ENCODE measurements around the gene COL4A2.

The COL4A2 gene

DNA sequence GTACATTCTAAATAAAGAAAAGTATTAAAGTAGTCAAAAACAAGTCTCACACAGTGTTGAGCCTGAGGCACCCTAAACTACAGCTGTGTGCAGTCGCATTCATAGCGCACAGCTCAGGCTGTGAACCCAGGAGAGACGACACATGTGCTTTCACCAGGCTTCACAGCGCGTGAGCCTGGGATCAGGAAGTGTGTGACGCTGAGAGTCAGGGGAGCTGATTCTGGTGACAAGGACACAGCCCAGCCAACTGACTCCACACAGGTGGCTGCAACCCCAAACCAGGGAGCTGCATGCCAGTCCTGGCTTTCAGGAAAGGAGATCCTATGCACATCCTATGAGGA, 41.8 kb upstream of the COL4A2 start:
- Histone ChIP-seq H3K4me3 (ENCODE audit: low read depth in 1 of 2, low read length in 2 of 2) (no peak overlapping the region), H3K27me3 (ENCODE audit: control insufficient read depth in 1 of 2, insufficient read depth in 2 of 2, low read length in 2 of 2) (no peaks in the 10 kb centered on the region), H3K36me3 (ENCODE audit: insufficient read depth, low read length) (no peaks in the 10 kb centered on the region), H3K27ac (ENCODE audit: low read depth, low read length) (peak overlapping the region; percentile 83), H3K4me1 (ENCODE audit: insufficient read depth, low read length) (peaks cover 86% of the 10 kb centered on the region), H3K9ac (ENCODE audit: low read length) (no peak overlapping the region), H3K9me3 (ENCODE audit: low read length) (no peaks in the 10 kb centered on the region)

DNA sequence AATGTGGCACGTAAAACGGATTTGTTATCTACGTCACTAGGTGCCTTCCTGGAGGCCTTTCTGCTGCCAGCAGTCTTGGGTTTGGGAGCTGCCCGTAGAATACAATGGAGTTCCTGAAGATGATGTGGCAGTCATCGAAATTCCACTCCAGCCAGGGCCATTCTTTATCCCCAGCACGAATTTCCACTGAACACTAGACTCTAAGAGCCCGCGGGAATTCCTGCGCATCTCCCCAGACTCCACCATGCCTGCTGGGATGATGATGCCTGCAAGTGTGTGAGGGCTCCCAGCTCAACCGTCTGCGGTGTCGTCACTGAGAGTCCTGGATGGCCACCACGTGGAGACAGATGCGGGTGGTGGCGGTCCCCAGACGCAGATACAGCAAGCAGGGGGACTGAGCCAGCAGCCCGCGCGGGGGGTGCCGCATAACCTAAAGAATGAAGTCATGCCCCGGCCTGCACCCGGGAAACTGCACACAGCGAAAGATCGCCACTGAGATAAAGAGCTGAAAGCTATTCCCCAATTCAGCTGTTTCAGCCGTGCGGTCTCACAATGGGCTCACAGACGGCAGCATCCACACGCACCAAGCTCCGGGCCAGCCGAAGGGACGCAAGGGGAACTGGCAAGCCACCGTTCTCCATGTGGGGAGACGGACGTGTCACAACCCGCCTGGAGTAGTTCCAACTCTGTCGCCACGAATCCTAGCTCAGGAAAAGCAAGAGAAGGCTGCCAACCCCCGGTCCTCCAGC, 41.2 kb upstream of the COL4A2 start:
- no peak overlapping the region for H3K9ac ChIP-seq (ENCODE audit: low read length)

DNA sequence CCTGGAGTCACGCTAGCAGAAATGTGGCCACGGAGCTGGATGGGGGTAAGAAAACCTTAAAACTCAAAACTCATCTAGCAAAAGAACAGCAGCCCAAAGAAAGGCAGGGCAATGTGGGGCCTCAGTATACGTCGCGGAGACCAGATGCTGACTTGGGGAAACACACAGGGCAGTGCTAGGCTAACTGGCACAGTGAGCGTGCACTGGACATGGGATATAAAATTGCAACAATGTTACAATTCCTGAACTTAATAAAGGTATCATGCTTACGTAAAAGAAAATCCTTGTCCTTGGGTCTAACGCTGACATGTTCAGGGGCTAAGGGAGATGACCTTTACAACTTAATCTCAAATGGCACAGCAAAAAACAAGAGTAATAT, 40.7 kb upstream of the COL4A2 start:
- Histone ChIP-seq H3K36me3 (ENCODE audit: insufficient read depth, low read length) (no peaks in the 10 kb centered on the region), H3K9me3 (ENCODE audit: low read length) (no peaks in the 10 kb centered on the region), H3K9ac (ENCODE audit: low read length) (no peak overlapping the region), H3K4me3 (ENCODE audit: low read depth in 1 of 2, low read length in 2 of 2) (no peak overlapping the region), H3K27me3 (ENCODE audit: control insufficient read depth in 1 of 2, insufficient read depth in 2 of 2, low read length in 2 of 2) (no peaks in the 10 kb centered on the region), H3K27ac (ENCODE audit: low read depth, low read length) (no peak overlapping the region), H3K4me1 (ENCODE audit: insufficient read depth, low read length) (peaks cover 89% of the 10 kb centered on the region)

More for the DNA sequence above, 41.2 kb upstream of the COL4A2 start:
- Histone ChIP-seq H3K36me3 (ENCODE audit: insufficient read depth, low read length) (no peaks in the 10 kb centered on the region), H3K4me1 (ENCODE audit: insufficient read depth, low read length) (peaks cover 89% of the 10 kb centered on the region), H3K27me3 (ENCODE audit: control insufficient read depth in 1 of 2, insufficient read depth in 2 of 2, low read length in 2 of 2) (no peaks in the 10 kb centered on the region), H3K27ac (ENCODE audit: low read depth, low read length) (peak overlapping the region; percentile 83), H3K4me3 (ENCODE audit: low read depth in 1 of 2, low read length in 2 of 2) (no peak overlapping the region), H3K9me3 (ENCODE audit: low read length) (no peaks in the 10 kb centered on the region)

DNA sequence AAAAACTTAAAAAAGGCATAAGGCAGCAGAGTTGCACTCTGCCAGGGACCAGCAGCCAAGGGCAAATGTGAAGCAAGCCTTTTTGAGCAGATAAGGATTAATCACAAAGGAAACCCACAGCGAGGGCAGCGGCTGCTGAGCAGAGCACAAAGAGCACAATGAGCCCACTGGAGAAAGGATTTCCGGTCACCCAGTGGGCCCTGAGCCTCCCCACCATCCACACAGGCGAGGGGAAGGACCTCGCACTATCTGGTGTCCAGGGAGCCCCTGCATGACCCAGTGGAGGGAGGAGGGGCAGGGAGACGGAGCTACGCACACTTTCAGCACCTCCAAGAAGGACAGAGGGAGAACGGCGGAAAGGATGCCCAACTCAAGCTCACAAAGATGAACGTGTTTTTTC, 40.1 kb upstream of the COL4A2 start:
- Histone ChIP-seq H3K36me3 (ENCODE audit: insufficient read depth, low read length) (no peaks in the 10 kb centered on the region), H3K27me3 (ENCODE audit: control insufficient read depth in 1 of 2, insufficient read depth in 2 of 2, low read length in 2 of 2) (no peaks in the 10 kb centered on the region), H3K9me3 (ENCODE audit: low read length) (no peaks in the 10 kb centered on the region), H3K4me3 (ENCODE audit: low read depth in 1 of 2, low read length in 2 of 2) (no peak overlapping the region), H3K4me1 (ENCODE audit: insufficient read depth, low read length) (peaks cover 84% of the 10 kb centered on the region), H3K27ac (ENCODE audit: low read depth, low read length) (no peak overlapping the region), H3K9ac (ENCODE audit: low read length) (no peak overlapping the region)

DNA sequence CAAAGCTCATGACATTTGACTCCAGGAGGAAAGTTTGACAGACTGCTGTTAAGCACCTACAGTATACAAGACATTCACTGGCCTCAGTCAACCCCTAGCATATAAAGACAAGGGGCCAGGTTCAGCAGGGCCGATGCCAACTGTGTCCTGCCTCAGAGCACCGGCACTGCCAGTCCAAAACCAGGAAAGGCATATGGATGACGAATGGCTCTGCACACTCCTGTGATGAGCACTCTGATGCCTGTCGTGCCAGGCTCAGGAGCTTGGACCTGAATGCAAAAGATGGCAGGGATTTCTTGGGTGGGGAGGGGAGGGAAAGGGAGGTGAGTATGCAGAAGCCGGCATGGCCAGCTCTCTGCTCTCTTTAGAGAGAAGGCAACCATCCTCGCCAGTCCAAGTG, 39.0 kb upstream of the COL4A2 start:
- no peak overlapping the region for H3K9ac ChIP-seq (ENCODE audit: low read length)
- no peaks in the 10 kb centered on the region for H3K36me3 ChIP-seq (ENCODE audit: insufficient read depth, low read length)
- peaks cover 73% of the 10 kb centered on the region for H3K4me1 ChIP-seq (ENCODE audit: insufficient read depth, low read length)
- H3K4me3 ChIP-seq (ENCODE audit: low read depth in 1 of 2, low read length in 2 of 2) = no peak overlapping the region
- H3K27me3 ChIP-seq (ENCODE audit: control insufficient read depth in 1 of 2, insufficient read depth in 2 of 2, low read length in 2 of 2) = no peaks in the 10 kb centered on the region
- H3K27ac ChIP-seq (ENCODE audit: low read depth, low read length) = no peak overlapping the region
- no peaks in the 10 kb centered on the region for H3K9me3 ChIP-seq (ENCODE audit: low read length)

DNA sequence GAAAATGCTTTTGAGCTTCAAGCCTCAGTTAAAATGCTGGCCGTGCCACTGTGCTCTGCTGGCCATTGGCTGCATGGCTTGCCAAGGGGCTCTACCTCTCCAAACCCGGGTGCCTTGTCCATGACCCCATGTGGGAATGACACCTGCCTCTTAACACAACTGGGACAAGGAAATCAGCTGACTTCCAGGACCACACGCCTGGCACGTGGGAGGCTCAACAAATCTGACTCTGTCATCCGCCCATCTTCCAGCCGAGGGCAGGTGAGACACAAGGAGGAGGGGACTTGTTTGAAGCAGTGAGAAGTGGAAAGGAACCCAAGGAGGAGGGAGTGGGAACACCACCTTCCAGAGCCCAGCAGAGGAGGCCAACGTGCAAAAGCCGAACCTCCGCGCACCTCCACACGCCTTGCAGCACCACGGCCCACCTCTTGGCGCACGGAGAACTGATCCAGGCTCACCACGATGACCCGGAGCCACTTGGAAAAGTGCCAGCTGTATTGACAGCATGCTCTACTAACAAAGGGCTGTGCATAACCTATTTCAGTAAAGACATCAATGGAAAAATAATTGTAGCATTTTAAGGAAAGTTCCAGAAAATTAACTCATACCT, 38.4 kb upstream of the COL4A2 start:
- H3K4me1 ChIP-seq (ENCODE audit: insufficient read depth, low read length) = peaks cover 67% of the 10 kb centered on the region
- no peak overlapping the region for H3K27ac ChIP-seq (ENCODE audit: low read depth, low read length)
- no peaks in the 10 kb centered on the region for H3K27me3 ChIP-seq (ENCODE audit: control insufficient read depth in 1 of 2, insufficient read depth in 2 of 2, low read length in 2 of 2)
- H3K9me3 ChIP-seq (ENCODE audit: low read length) = no peaks in the 10 kb centered on the region
- no peak overlapping the region for H3K9ac ChIP-seq (ENCODE audit: low read length)
- H3K36me3 ChIP-seq (ENCODE audit: insufficient read depth, low read length) = no peaks in the 10 kb centered on the region
- H3K4me3 ChIP-seq (ENCODE audit: low read depth in 1 of 2, low read length in 2 of 2) = no peak overlapping the region

DNA sequence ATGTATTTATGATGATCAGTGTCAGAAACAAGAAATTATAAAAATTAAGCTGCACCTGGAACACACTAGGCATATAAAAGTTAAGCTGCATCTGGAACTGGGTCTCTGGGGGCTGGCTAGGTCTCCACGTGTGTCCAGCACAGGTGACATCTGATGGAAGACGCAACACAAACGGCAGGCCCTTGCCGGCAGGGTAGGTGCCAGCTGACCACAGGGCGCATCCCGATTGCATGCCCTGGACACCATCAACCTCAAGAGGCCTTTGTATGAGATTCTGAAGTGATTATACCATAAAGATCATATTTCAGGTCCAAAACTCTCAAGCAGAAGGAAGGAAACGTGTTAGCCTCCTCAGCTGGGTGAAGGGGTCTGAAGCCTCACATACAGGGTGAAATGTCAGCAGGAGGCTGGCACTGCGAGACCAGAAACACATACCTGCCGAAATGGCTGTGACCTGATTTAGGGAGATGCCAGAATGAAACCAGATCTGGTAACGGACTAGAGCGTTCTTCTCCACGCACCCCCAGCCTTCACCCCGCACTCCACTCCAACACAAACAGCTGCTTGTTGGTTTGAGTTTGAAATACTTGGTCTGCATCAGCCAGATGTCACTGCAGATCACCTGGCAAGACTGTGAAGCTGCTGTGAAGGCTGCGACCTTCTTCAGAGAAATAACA, 37.4 kb upstream of the COL4A2 start:
- peaks cover 67% of the 10 kb centered on the region for H3K4me1 ChIP-seq (ENCODE audit: insufficient read depth, low read length)
- H3K36me3 ChIP-seq (ENCODE audit: insufficient read depth, low read length) = no peaks in the 10 kb centered on the region
- H3K27ac ChIP-seq (ENCODE audit: low read depth, low read length) = peak overlapping the region; percentile 38
- H3K9me3 ChIP-seq (ENCODE audit: low read length) = no peaks in the 10 kb centered on the region
- no peak overlapping the region for H3K9ac ChIP-seq (ENCODE audit: low read length)
- H3K4me3 ChIP-seq (ENCODE audit: low read depth in 1 of 2, low read length in 2 of 2) = no peak overlapping the region
- H3K27me3 ChIP-seq (ENCODE audit: control insufficient read depth in 1 of 2, insufficient read depth in 2 of 2, low read length in 2 of 2) = no peaks in the 10 kb centered on the region

DNA sequence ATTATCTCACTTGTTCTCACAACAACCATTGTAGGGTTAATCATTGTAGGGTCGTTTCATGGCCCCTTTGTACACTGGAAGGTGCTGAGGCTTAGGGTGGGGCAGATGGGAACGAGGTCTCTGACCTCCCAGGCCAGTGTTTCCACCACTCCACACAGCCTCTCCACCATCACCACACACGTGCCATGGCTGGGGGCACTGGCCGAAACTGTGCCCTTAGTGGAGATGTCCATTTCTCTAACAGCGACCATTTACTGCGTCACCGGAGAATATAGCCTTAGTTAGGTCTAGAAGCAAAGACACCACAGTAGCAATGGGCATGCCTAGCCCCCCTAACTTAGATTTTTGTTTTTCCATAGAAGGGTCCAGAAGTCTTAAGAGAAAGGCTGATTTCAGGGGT, 36.6 kb upstream of the COL4A2 start:
- H3K27me3 ChIP-seq (ENCODE audit: control insufficient read depth in 1 of 2, insufficient read depth in 2 of 2, low read length in 2 of 2) = no peaks in the 10 kb centered on the region
- no peaks in the 10 kb centered on the region for H3K36me3 ChIP-seq (ENCODE audit: insufficient read depth, low read length)
- H3K4me1 ChIP-seq (ENCODE audit: insufficient read depth, low read length) = peaks cover 67% of the 10 kb centered on the region
- no peak overlapping the region for H3K9ac ChIP-seq (ENCODE audit: low read length)
- no peaks in the 10 kb centered on the region for H3K9me3 ChIP-seq (ENCODE audit: low read length)
- H3K27ac ChIP-seq (ENCODE audit: low read depth, low read length) = no peak overlapping the region
- H3K4me3 ChIP-seq (ENCODE audit: low read depth in 1 of 2, low read length in 2 of 2) = no peak overlapping the region

DNA sequence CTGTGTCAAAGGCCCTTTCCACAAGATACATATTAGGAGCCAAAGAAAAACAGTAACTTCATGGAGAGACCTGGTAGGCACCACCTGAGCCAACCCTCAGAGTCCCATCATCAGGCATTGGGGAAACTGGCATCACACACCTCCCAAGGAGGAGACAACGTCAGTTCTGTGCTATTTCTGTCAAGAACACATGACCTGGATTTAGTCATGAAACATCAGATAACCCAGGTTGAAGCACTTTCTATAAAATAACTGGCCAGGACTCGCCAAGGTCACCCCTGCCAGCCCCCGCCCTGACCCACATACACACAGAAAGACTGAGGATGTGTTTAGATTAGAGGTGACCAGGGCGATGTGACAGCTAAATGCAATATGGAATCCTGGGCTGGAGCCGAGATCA, 35.8 kb upstream of the COL4A2 start:
- Histone ChIP-seq H3K4me3 (ENCODE audit: low read depth in 1 of 2, low read length in 2 of 2) (no peak overlapping the region), H3K9me3 (ENCODE audit: low read length) (no peaks in the 10 kb centered on the region), H3K36me3 (ENCODE audit: insufficient read depth, low read length) (no peaks in the 10 kb centered on the region), H3K4me1 (ENCODE audit: insufficient read depth, low read length) (peaks cover 69% of the 10 kb centered on the region), H3K27ac (ENCODE audit: low read depth, low read length) (no peak overlapping the region), H3K9ac (ENCODE audit: low read length) (no peak overlapping the region), H3K27me3 (ENCODE audit: control insufficient read depth in 1 of 2, insufficient read depth in 2 of 2, low read length in 2 of 2) (no peaks in the 10 kb centered on the region)

DNA sequence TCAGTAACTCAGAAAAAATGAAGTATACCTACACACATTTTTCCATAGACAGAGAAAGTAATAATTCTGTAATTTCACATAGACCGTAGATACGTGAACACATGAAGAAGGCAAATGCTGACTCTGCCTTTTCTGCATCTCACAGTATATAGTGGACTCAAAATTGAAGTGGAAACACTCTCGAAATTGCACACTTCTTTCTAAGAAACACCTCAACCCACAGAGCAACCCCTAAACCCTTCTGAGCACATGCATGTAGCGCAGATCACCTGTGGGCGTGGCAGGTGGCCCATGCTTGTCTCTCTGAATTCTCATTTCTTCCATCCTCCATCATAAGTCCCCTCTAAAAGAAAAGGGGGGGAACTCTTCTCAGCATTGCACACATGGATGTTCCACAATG, 34.9 kb upstream of the COL4A2 start:
- Histone ChIP-seq H3K4me1 (ENCODE audit: insufficient read depth, low read length) (peaks cover 69% of the 10 kb centered on the region), H3K9ac (ENCODE audit: low read length) (no peak overlapping the region), H3K36me3 (ENCODE audit: insufficient read depth, low read length) (no peaks in the 10 kb centered on the region), H3K27me3 (ENCODE audit: control insufficient read depth in 1 of 2, insufficient read depth in 2 of 2, low read length in 2 of 2) (no peaks in the 10 kb centered on the region), H3K4me3 (ENCODE audit: low read depth in 1 of 2, low read length in 2 of 2) (no peak overlapping the region), H3K9me3 (ENCODE audit: low read length) (no peaks in the 10 kb centered on the region), H3K27ac (ENCODE audit: low read depth, low read length) (no peak overlapping the region)

DNA sequence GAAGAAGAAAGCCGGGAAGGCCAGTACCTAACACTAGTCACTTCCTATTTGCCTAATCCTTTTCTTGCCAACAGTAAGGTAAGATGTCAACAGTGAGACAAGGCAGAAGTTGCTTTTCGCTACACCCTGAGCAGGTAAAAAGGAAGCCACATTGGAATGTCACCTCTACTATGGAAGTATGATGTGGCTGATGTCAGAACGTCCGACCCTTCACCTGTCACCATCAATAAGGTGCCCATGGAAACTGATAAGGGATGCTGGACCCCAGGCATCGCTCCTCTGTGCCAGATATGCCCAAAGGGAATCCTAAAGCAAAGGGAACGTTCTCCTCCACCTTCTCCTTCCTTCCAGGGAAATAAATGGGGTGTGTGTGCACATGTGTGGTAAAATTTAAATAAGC, 34.4 kb upstream of the COL4A2 start:
- Histone ChIP-seq H3K4me3 (ENCODE audit: low read depth in 1 of 2, low read length in 2 of 2) (no peak overlapping the region), H3K9me3 (ENCODE audit: low read length) (no peaks in the 10 kb centered on the region), H3K27me3 (ENCODE audit: control insufficient read depth in 1 of 2, insufficient read depth in 2 of 2, low read length in 2 of 2) (no peaks in the 10 kb centered on the region), H3K27ac (ENCODE audit: low read depth, low read length) (no peak overlapping the region), H3K36me3 (ENCODE audit: insufficient read depth, low read length) (no peaks in the 10 kb centered on the region), H3K4me1 (ENCODE audit: insufficient read depth, low read length) (peaks cover 73% of the 10 kb centered on the region), H3K9ac (ENCODE audit: low read length) (no peak overlapping the region)

DNA sequence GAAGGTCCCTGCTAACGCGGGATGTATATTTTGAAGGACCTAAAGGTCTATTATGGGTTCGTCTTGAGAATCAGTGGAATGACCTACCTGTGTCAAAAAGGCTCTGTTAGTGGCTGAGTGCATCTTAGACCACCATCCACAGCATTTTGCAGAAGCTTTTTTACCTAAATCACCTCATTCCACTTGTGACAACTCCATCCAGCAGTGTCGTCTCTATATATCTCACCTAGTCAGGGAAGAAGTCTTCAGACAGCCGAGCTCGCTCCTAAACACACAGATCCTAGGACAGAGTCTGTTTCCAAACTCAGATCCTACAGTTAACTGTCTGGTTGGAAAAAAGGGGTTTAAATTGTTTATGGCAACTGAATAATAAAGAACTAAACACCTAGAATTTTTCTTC, 33.8 kb upstream of the COL4A2 start:
- Histone ChIP-seq H3K9me3 (ENCODE audit: low read length) (no peaks in the 10 kb centered on the region), H3K4me3 (ENCODE audit: low read depth in 1 of 2, low read length in 2 of 2) (no peak overlapping the region), H3K27me3 (ENCODE audit: control insufficient read depth in 1 of 2, insufficient read depth in 2 of 2, low read length in 2 of 2) (no peaks in the 10 kb centered on the region), H3K9ac (ENCODE audit: low read length) (no peak overlapping the region), H3K4me1 (ENCODE audit: insufficient read depth, low read length) (peaks cover 75% of the 10 kb centered on the region), H3K36me3 (ENCODE audit: insufficient read depth, low read length) (no peaks in the 10 kb centered on the region), H3K27ac (ENCODE audit: low read depth, low read length) (no peak overlapping the region)
